ENCODE results near the gene CCDC3.

DNA sequence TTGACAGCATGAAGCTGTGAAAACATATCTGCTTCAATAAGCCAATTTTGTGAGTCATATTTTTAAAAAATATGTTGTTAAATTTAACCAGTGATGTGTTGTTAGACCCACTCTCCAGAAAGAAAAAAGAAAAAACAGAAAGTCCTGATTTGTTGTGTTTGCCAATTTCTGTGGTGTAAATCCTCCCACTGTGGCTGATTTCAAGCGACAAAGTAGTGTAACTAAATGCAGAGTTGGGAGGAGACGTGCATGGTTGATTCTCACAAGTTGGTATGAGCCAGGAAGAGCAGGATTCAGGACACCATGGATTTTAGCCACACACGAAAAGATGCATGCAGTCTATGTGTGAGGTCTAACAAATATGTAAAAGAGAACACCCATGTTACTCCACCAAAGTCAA is 139.1 kb downstream of the CCDC3 start:
- TF ChIP-seq, protein P1, sequence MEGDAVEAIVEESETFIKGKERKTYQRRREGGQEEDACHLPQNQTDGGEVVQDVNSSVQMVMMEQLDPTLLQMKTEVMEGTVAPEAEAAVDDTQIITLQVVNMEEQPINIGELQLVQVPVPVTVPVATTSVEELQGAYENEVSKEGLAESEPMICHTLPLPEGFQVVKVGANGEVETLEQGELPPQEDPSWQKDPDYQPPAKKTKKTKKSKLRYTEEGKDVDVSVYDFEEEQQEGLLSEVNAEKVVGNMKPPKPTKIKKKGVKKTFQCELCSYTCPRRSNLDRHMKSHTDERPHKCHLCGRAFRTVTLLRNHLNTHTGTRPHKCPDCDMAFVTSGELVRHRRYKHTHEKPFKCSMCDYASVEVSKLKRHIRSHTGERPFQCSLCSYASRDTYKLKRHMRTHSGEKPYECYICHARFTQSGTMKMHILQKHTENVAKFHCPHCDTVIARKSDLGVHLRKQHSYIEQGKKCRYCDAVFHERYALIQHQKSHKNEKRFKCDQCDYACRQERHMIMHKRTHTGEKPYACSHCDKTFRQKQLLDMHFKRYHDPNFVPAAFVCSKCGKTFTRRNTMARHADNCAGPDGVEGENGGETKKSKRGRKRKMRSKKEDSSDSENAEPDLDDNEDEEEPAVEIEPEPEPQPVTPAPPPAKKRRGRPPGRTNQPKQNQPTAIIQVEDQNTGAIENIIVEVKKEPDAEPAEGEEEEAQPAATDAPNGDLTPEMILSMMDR (IDR thresholded peaks at IDR 0.05; ENCODE audit: poor library complexity, severe bottlenecking) = no peak
- TF ChIP-seq POLR2AphosphoS5 (IDR thresholded peaks at IDR 0.05) (no peak), EP300 (conservative IDR thresholded peaks at IDR 0.05; ENCODE audit: poor library complexity, severe bottlenecking) (no peak), TAF1 (IDR thresholded peaks at IDR 0.05; ENCODE audit: low read depth) (no peak), EZH2 (IDR thresholded peaks at IDR 0.05; ENCODE audit: borderline replicate concordance, insufficient read depth, low read length, poor library complexity, severe bottlenecking) (no peak)

Measured in neural cell (in vitro differentiated cells).